DOHH2 (cell line): ENCODE measurements around the gene GTSE1.
"Not testable (repeated sequence)": the region's sequence is repeated elsewhere in the genome, so short reads cannot be mapped to it uniquely, and the experiment has no call there.

ENCODE experiments used
- H3F3A ChIP-seq: fragments of 200-600 bp; sonication (generic), shearing (Covaris generic); 2 replicates; pipeline ENCODE4 v1.6.0; 2016; ENCODE audit warnings: antibody characterized with exemption, mild to moderate bottlenecking; ENCODE audit not compliant: control insufficient read depth, insufficient read depth
- H3K27ac ChIP-seq: fragments of 200-600 bp; sonication (generic); 2 replicates; pipeline ENCODE4 v1.5.1; 2014; ENCODE audit warnings: low read depth, mild to moderate bottlenecking, low read length, moderate library complexity
- H3K27me3 ChIP-seq: fragments of 200-600 bp; sonication (generic); 2 replicates; pipeline ENCODE4 v1.6.1; 2014; ENCODE audit warnings: mild to moderate bottlenecking, low read length, mixed read lengths; ENCODE audit not compliant: control insufficient read depth
- H3K36me3 ChIP-seq: fragments of 200-600 bp; sonication (generic); 2 replicates; pipeline ENCODE4 v1.6.1; 2014; ENCODE audit warnings: mild to moderate bottlenecking, low read length, moderate library complexity, mixed read lengths; ENCODE audit not compliant: control insufficient read depth
- H3K4me1 ChIP-seq: fragments of 200-600 bp; sonication (generic); 2 replicates; pipeline ENCODE4 v1.6.1; 2014; ENCODE audit warnings: mild to moderate bottlenecking, low read length, mixed read lengths; ENCODE audit not compliant: control insufficient read depth
- H3K4me2 ChIP-seq: fragments of 200-600 bp; sonication (generic); 2 replicates; pipeline ENCODE4 v1.6.0; 2014; ENCODE audit warnings: mild to moderate bottlenecking, low read length, moderate library complexity
- H3K4me3 ChIP-seq: fragments of 200-600 bp; sonication (generic); 2 replicates; pipeline ENCODE4 v1.5.1; 2014; ENCODE audit warnings: mild to moderate bottlenecking, low read length, mixed read lengths
- H3K79me2 ChIP-seq: fragments of 200-600 bp; sonication (generic); 2 replicates; pipeline ENCODE4 v1.6.1; 2014; ENCODE audit warnings: mild to moderate bottlenecking, low read length, mixed read lengths; ENCODE audit not compliant: control insufficient read depth
- H3K9me2 ChIP-seq: fragments of 200-600 bp; sonication (generic); replicated peaks from 2 replicates; pipeline ENCODE4 v1.6.1; 2014; ENCODE audit warnings: mild to moderate bottlenecking, low read length, mixed read lengths; ENCODE audit not compliant: control insufficient read depth
- H3K9me3 ChIP-seq: fragments of 200-600 bp; sonication (generic); 2 replicates; pipeline ENCODE4 v1.6.1; 2014; ENCODE audit warnings: antibody characterized with exemption, low read length, mixed read lengths; ENCODE audit not compliant: control insufficient read depth, insufficient read depth
- H4K20me1 ChIP-seq: fragments of 200-600 bp; sonication (generic); 2 replicates; pipeline ENCODE4 v1.6.0; 2014; ENCODE audit warnings: low read depth, mild to moderate bottlenecking, antibody characterized with exemption, low read length, moderate library complexity; ENCODE audit not compliant: control insufficient read depth, insufficient read depth
- CTCF ChIP-seq: fragments of 200-600 bp; sonication (generic); IDR thresholded peaks from one replicate; pipeline ENCODE4 v1.5.1; 2014; ENCODE audit warnings: antibody characterized with exemption, mild to moderate bottlenecking, low read depth, low read length; ENCODE audit not compliant: poor library complexity, severe bottlenecking
- EZH2phosphoT487 ChIP-seq: fragments of 200-600 bp; sonication (generic); IDR thresholded peaks from 2 replicates; pipeline ENCODE4 v1.6.1; 2017; ENCODE audit warnings: borderline replicate concordance, mild to moderate bottlenecking, antibody characterized with exemption, low read length, moderate library complexity, mixed read lengths

The GTSE1 gene

GRCh38 chr22:46262449-46263215 is 34.0 kb upstream of the GTSE1 start:
- no peaks in the 10 kb centered on the region for H3K36me3 ChIP-seq
- TF ChIP-seq CTCF (no peak), EZH2phosphoT487 (no peak)
- H3K4me1 ChIP-seq, result no peaks in the 10 kb centered on the region
- no peaks in the 10 kb centered on the region for H3F3A ChIP-seq
- no peak overlapping the region for H3K4me2 ChIP-seq
- H3K9me2 ChIP-seq, result no peaks in the 10 kb centered on the region
- H4K20me1 ChIP-seq, result no peaks in the 10 kb centered on the region
- H3K4me3 ChIP-seq, result no peak overlapping the region
- peaks cover 11% of the 10 kb centered on the region for H3K9me3 ChIP-seq
- peaks cover 16% of the 10 kb centered on the region for H3K27me3 ChIP-seq
- no peaks in the 10 kb centered on the region for H3K79me2 ChIP-seq
- no peak overlapping the region for H3K27ac ChIP-seq

DNA sequence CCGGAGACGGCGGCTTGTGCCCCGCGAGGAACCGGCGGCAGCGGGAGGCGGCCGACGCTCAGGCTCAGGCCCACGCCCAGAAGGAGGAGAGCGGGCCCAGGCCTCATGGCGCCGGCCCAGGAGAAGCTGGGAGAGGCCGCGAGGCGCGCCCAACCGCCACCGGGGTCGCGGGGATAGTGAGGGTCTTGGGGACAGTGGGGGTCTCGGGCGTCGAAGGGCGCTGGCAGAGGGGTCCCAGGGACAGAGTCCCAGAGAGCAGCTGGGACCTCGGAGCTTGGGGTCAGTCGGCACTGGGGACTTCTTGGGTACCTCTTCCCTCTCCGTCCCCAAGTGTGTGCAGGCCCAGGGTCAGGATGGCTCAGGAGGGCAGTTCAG is 33.5 kb upstream of the GTSE1 start, which contains the start of gene PKDREJ:
TSS of gene PKDREJ (minus strand) at position 128 of the 375 bp plus-strand sequence. CDS start at position 107, 21 bp downstream.
- H3K27me3 ChIP-seq, result peaks cover 22% of the 10 kb centered on the region
- H3K79me2 ChIP-seq, result no peaks in the 10 kb centered on the region
- no peaks in the 10 kb centered on the region for H3K36me3 ChIP-seq
- H3K4me1 ChIP-seq, result no peaks in the 10 kb centered on the region
- H3F3A ChIP-seq, result no peaks in the 10 kb centered on the region
- H3K27ac ChIP-seq, result no peak within 1 kb of the TSS
- H3K9me2 ChIP-seq, result no peaks in the 10 kb centered on the region
- H3K4me2 ChIP-seq, result no peak within 1 kb of the TSS
- no peak within 1 kb of the TSS for H3K4me3 ChIP-seq
- TF ChIP-seq EZH2phosphoT487 (no peak), CTCF (no peak)
- H3K9me3 ChIP-seq, result peaks cover 11% of the 10 kb centered on the region
- H4K20me1 ChIP-seq, result no peaks in the 10 kb centered on the region

DNA sequence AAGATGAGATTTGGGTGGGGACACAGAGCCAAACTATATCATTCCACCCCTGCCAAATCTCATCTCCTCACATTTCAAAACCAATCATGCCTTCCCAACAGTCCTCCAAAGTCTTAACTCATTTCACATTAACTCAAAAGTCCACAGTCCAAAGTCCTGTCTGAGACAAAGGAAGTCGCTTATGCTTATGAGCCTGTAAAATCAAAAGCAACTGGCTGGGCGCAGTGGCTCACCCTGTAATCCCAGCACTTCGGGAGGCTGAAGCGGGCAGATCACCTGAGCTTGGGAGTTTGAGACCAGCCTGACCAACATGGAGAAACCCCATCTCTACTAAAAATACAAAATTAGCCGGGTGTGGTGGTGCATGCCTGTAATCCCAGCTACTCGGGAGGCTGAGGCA is 32.1 kb upstream of the GTSE1 start:
- not testable (repeated sequence) for H3K36me3 ChIP-seq, H3K4me1 ChIP-seq, H3K79me2 ChIP-seq, H3K9me2 ChIP-seq, H3K4me3 ChIP-seq, H3K4me2 ChIP-seq, H4K20me1 ChIP-seq, H3F3A ChIP-seq, H3K27ac ChIP-seq
- Histone ChIP-seq H3K27me3 (peaks cover 24% of the 10 kb centered on the region), H3K9me3 (peaks cover 11% of the 10 kb centered on the region)

- H3K4me1 ChIP-seq, H3F3A ChIP-seq, H3K27ac ChIP-seq, H3K79me2 ChIP-seq, H3K4me3 ChIP-seq, H4K20me1 ChIP-seq, H3K36me3 ChIP-seq, H3K9me2 ChIP-seq, H3K4me2 ChIP-seq: not testable (repeated sequence)
- H3K27me3 ChIP-seq, result peaks cover 24% of the 10 kb centered on the region
- H3K9me3 ChIP-seq, result peaks cover 11% of the 10 kb centered on the region
Observed at GRCh38 chr22:46265627-46266026, 31.0 kb upstream of the GTSE1 start.
